ENCODE data around the gene TACC3. TPM values are rescaled to one million over a fixed set of nuclear protein-coding genes. Genes with fewer than 3 reads are reported as not detected.
"Not testable (repeated sequence)": the region's sequence is repeated elsewhere in the genome, so short reads cannot be mapped to it uniquely, and the experiment has no call there.

TACC3 gene
- total and polyA plus RNA-seq, 2 experiments from 2014 or later, result 9.7 to 18.2 TPM

GRCh38 chr4:1693131-1693896 is 28.0 kb upstream of the TACC3 start:
- no peak overlapping the region for H3K27ac ChIP-seq
- peak; percentile 80 for DNase-seq
- peaks cover 15% of the 10 kb centered on the region for H3F3A ChIP-seq (ENCODE audit: insufficient read depth)
- peaks cover 11% of the 10 kb centered on the region for H3K79me2 ChIP-seq (ENCODE audit: insufficient read depth)
- no peaks in the 10 kb centered on the region for H3K4me1 ChIP-seq (ENCODE audit: insufficient read depth)
- TF ChIP-seq EZH2phosphoT487 (IDR thresholded peaks at IDR 0.05; ENCODE audit: insufficient read depth, low read depth), result no peak
- TF ChIP-seq EZH2 (IDR thresholded peaks at IDR 0.05; ENCODE audit: insufficient read depth, poor library complexity, severe bottlenecking), result no peak
- peaks cover 39% of the 10 kb centered on the region for H3K36me3 ChIP-seq (ENCODE audit: low read depth)
- no peaks in the 10 kb centered on the region for H4K20me1 ChIP-seq (ENCODE audit: insufficient read depth)
- no peak overlapping the region for H2AFZ ChIP-seq
- no peaks in the 10 kb centered on the region for H3K9me3 ChIP-seq (ENCODE audit: low read depth)
- H3K4me3 ChIP-seq, result no peak overlapping the region
- H3K9ac ChIP-seq, result no peak overlapping the region
- no peaks in the 10 kb centered on the region for H3K27me3 ChIP-seq (replicated peaks; ENCODE audit: insufficient read depth)
- in situ Hi-C loops (cut with MboI), result no loop called here
- 50 to 52% methylated on average over 7 of the region's 7 CpGs for WGBS, 2 experiments (ENCODE audit: low coverage in 1 of 2, low lambda C conversion rate in 2 of 2, missing lambda C conversion rate in 2 of 2)
- no peak overlapping the region for H3K4me2 ChIP-seq (ENCODE audit: unreplicated experiment)
- H3K9me2 ChIP-seq (ENCODE audit: insufficient read depth), result no peaks in the 10 kb centered on the region

- H3K4me1 ChIP-seq (ENCODE audit: insufficient read depth), result no peaks in the 10 kb centered on the region
- H3K27me3 ChIP-seq (replicated peaks; ENCODE audit: insufficient read depth), result no peaks in the 10 kb centered on the region
- H3K79me2 ChIP-seq (ENCODE audit: insufficient read depth), result peaks cover 37% of the 10 kb centered on the region
- H3K4me2 ChIP-seq (ENCODE audit: unreplicated experiment), result no peak overlapping the region
- no peaks in the 10 kb centered on the region for H4K20me1 ChIP-seq (ENCODE audit: insufficient read depth)
- no peak overlapping the region for H3K4me3 ChIP-seq
- no peak for DNase-seq
- in situ Hi-C loops (cut with MboI), result no loop called here
- H3K27ac ChIP-seq, result no peak overlapping the region
- no peaks in the 10 kb centered on the region; the same call in 1 of the 2 replicates for H3F3A ChIP-seq (ENCODE audit: insufficient read depth)
- WGBS, 2 experiments (ENCODE audit: low coverage in 1 of 2, low lambda C conversion rate in 2 of 2, missing lambda C conversion rate in 2 of 2), result 72 to 75% methylated on average over 5 of the region's 5 CpGs
- H2AFZ ChIP-seq, result no peak overlapping the region
- TF ChIP-seq EZH2phosphoT487 (IDR thresholded peaks at IDR 0.05; ENCODE audit: insufficient read depth, low read depth) (no peak), EZH2 (IDR thresholded peaks at IDR 0.05; ENCODE audit: insufficient read depth, poor library complexity, severe bottlenecking) (no peak)
- no peak overlapping the region for H3K9ac ChIP-seq
- H3K9me3 ChIP-seq (ENCODE audit: low read depth), result no peaks in the 10 kb centered on the region
- no peaks in the 10 kb centered on the region for H3K9me2 ChIP-seq (ENCODE audit: insufficient read depth)
- H3K36me3 ChIP-seq (ENCODE audit: low read depth), result peaks cover 47% of the 10 kb centered on the region
Observed at GRCh38 chr4:1695913-1696312, 25.4 kb upstream of the TACC3 start.

- H3K4me2 ChIP-seq (ENCODE audit: unreplicated experiment); H4K20me1 ChIP-seq (ENCODE audit: insufficient read depth); H3K4me1 ChIP-seq (ENCODE audit: insufficient read depth); H3K27ac ChIP-seq; H3K27me3 ChIP-seq (replicated peaks; ENCODE audit: insufficient read depth); H3K9me3 ChIP-seq (ENCODE audit: low read depth); H3K4me3 ChIP-seq; H3K9me2 ChIP-seq (ENCODE audit: insufficient read depth); DNase-seq; H2AFZ ChIP-seq; H3K9ac ChIP-seq; H3F3A ChIP-seq (ENCODE audit: insufficient read depth); in situ Hi-C loops (cut with MboI): not testable (repeated sequence)
- H3K36me3 ChIP-seq (ENCODE audit: low read depth), result peaks cover 32% of the 10 kb centered on the region
- peaks cover 95% of the 10 kb centered on the region for H3K79me2 ChIP-seq (ENCODE audit: insufficient read depth)
- WGBS, 2 experiments (ENCODE audit: low coverage in 1 of 2, low lambda C conversion rate in 2 of 2, missing lambda C conversion rate in 2 of 2), result 92 to 97% methylated on average over 8 of the region's 8 CpGs
Observed at GRCh38 chr4:1701671-1702070, 19.6 kb upstream of the TACC3 start.

GRCh38 chr4:1703867-1704266 is 17.5 kb upstream of the TACC3 start:
- Histone ChIP-seq H3K9me2 (ENCODE audit: insufficient read depth) (no peaks in the 10 kb centered on the region), H3K4me1 (ENCODE audit: insufficient read depth) (no peaks in the 10 kb centered on the region), H3K27me3 (replicated peaks; ENCODE audit: insufficient read depth) (no peaks in the 10 kb centered on the region), H4K20me1 (ENCODE audit: insufficient read depth) (0 out of 2 replicates have a peak, but pooled peaks cover 4% of the 10 kb centered on the region), H3K9ac (no peak overlapping the region), H2AFZ (no peak overlapping the region), H3K9me3 (ENCODE audit: low read depth) (no peaks in the 10 kb centered on the region), H3K4me2 (ENCODE audit: unreplicated experiment) (no peak overlapping the region), H3K36me3 (ENCODE audit: low read depth) (peaks cover 27% of the 10 kb centered on the region), H3K79me2 (ENCODE audit: insufficient read depth) (peaks cover 98% of the 10 kb centered on the region), H3K4me3 (no peak overlapping the region), H3K27ac (no peak overlapping the region), H3F3A (ENCODE audit: insufficient read depth) (peaks cover 7% of the 10 kb centered on the region; the same call in 1 of the 2 replicates)
- in situ Hi-C loops (cut with MboI), result no loop called here
- DNase-seq, result no peak
- WGBS, 2 experiments (ENCODE audit: low coverage in 1 of 2, low lambda C conversion rate in 2 of 2, missing lambda C conversion rate in 2 of 2), result 93 to 94% methylated on average over 1 of the region's 1 CpG
- TF ChIP-seq EZH2phosphoT487 (IDR thresholded peaks at IDR 0.05; ENCODE audit: insufficient read depth, low read depth), result no peak
- TF ChIP-seq EZH2 (IDR thresholded peaks at IDR 0.05; ENCODE audit: insufficient read depth, poor library complexity, severe bottlenecking), result no peak

All from GM23248 (cell line).